ENCODE measurements around the gene HIPK4. TPM values are rescaled to one million over a fixed set of nuclear protein-coding genes. Genes with fewer than 3 reads are reported as not detected.
A peak's percentile ranks its signal among the peaks of the same experiment; 100 is the strongest.

The HIPK4 gene
- total and polyA plus RNA-seq, 9 of the 15 experiments (the other 6 are each of a cell fraction or from before 2014, with no cell fraction given): 0.06 to 0.09 TPM; not detected in 7

DNA sequence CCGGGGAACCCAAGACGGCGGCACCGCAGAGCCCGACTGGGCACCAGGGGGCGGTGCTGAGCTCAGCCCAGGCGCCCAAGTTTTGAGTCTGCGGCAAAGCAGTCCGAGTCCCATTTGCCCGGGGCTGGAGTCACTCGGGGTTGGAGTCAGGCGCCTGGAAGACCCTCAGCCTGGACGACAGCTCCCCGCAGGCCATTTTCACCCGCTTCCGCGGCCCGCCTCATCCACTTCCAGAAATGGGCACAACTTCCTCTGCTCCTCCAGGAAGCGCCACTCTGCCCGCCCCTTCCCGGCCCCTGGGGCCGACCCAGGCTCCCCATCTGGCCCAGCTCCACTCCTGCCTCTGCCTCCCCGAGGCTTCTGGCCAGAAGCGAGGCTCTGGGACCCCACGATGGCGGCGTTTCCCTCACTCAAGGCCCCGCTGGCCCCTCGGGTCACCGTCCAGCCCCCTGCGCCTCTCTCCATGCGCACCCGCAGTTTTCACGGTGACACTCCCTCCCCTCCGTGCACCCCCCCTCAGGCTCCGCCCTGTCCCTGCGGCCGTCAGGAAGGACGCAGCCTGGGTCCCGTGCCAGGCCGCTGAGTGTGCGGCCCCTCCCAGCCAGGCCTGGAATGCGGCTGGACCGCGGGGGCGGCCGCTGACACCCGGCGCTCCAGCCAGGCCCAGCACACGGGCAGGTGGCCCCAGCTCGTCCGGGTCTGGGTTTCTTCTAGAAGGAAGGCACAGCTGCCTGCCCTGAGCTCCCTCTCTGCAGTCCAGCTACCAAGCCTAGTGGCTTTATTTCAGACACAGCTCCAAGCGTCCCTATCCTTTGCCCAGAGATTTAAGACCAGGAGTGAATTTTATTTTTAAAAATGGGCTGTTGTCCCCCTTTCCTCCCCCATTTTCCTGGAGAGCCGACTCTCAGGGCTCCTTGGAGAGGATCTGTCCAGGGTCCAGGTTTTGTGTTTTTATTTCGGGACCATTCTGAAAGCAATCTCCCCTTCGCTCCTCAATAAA, 31.1 kb upstream of the HIPK4 start (continued):
- TF ChIP-seq, protein P1, sequence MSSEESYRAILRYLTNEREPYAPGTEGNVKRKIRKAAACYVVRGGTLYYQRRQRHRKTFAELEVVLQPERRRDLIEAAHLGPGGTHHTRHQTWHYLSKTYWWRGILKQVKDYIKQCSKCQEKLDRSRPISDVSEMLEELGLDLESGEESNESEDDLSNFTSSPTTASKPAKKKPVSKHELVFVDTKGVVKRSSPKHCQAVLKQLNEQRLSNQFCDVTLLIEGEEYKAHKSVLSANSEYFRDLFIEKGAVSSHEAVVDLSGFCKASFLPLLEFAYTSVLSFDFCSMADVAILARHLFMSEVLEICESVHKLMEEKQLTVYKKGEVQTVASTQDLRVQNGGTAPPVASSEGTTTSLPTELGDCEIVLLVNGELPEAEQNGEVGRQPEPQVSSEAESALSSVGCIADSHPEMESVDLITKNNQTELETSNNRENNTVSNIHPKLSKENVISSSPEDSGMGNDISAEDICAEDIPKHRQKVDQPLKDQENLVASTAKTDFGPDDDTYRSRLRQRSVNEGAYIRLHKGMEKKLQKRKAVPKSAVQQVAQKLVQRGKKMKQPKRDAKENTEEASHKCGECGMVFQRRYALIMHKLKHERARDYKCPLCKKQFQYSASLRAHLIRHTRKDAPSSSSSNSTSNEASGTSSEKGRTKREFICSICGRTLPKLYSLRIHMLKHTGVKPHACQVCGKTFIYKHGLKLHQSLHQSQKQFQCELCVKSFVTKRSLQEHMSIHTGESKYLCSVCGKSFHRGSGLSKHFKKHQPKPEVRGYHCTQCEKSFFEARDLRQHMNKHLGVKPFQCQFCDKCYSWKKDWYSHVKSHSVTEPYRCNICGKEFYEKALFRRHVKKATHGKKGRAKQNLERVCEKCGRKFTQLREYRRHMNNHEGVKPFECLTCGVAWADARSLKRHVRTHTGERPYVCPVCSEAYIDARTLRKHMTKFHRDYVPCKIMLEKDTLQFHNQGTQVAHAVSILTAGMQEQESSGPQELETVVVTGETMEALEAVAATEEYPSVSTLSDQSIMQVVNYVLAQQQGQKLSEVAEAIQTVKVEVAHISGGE (CRISPR knock-in tag; IDR thresholded peaks at IDR 0.05): peak in 1 of 3 experiments; percentile 65; a peak in 1 of 6 replicates
- TF ChIP-seq CBX8 (IDR thresholded peaks at IDR 0.05; ENCODE audit: borderline replicate concordance, extremely low read depth, low read depth, low read length, poor library complexity, severe bottlenecking) (no peak), PCBP1 (IDR thresholded peaks at IDR 0.05; ENCODE audit: low read depth, low read length, poor library complexity, severe bottlenecking) (no peak), FOXK2 (conservative IDR thresholded peaks at IDR 0.05 in 1 of 2, IDR thresholded peaks at IDR 0.05 in 1 of 2; ENCODE audit: low read depth in 2 of 2) (no peak; a peak in 1 of 4 replicates), LEF1 (IDR thresholded peaks at IDR 0.05) (peak; percentile 79; the same call in 1 of the 2 replicates), SAP30 (IDR thresholded peaks at IDR 0.05; ENCODE audit: borderline replicate concordance, insufficient read depth, low read depth, low read length, poor library complexity, severe bottlenecking) (peak; percentile 61), ELF4 (CRISPR knock-in tag; IDR thresholded peaks at IDR 0.05) (no peak), NR3C1 (CRISPR knock-in tag; IDR thresholded peaks at IDR 0.05) (no peak), RFX5 (IDR thresholded peaks at IDR 0.05; ENCODE audit: low read depth, low read length) (no peak), ZNF12 (CRISPR knock-in tag; IDR thresholded peaks at IDR 0.05) (no peak), ZNF583 (CRISPR knock-in tag; IDR thresholded peaks at IDR 0.05) (no peak), ESRRA (IDR thresholded peaks at IDR 0.05; ENCODE audit: borderline replicate concordance, low read depth) (peak; percentile 69; the same call in 1 of the 2 replicates)
- TF ChIP-seq, protein P2, sequence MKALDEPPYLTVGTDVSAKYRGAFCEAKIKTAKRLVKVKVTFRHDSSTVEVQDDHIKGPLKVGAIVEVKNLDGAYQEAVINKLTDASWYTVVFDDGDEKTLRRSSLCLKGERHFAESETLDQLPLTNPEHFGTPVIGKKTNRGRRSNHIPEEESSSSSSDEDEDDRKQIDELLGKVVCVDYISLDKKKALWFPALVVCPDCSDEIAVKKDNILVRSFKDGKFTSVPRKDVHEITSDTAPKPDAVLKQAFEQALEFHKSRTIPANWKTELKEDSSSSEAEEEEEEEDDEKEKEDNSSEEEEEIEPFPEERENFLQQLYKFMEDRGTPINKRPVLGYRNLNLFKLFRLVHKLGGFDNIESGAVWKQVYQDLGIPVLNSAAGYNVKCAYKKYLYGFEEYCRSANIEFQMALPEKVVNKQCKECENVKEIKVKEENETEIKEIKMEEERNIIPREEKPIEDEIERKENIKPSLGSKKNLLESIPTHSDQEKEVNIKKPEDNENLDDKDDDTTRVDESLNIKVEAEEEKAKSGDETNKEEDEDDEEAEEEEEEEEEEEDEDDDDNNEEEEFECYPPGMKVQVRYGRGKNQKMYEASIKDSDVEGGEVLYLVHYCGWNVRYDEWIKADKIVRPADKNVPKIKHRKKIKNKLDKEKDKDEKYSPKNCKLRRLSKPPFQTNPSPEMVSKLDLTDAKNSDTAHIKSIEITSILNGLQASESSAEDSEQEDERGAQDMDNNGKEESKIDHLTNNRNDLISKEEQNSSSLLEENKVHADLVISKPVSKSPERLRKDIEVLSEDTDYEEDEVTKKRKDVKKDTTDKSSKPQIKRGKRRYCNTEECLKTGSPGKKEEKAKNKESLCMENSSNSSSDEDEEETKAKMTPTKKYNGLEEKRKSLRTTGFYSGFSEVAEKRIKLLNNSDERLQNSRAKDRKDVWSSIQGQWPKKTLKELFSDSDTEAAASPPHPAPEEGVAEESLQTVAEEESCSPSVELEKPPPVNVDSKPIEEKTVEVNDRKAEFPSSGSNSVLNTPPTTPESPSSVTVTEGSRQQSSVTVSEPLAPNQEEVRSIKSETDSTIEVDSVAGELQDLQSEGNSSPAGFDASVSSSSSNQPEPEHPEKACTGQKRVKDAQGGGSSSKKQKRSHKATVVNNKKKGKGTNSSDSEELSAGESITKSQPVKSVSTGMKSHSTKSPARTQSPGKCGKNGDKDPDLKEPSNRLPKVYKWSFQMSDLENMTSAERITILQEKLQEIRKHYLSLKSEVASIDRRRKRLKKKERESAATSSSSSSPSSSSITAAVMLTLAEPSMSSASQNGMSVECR (CRISPR knock-in tag; IDR thresholded peaks at IDR 0.05): no peak; the same call in 1 of the 2 replicates
- TF ChIP-seq, protein P3, sequence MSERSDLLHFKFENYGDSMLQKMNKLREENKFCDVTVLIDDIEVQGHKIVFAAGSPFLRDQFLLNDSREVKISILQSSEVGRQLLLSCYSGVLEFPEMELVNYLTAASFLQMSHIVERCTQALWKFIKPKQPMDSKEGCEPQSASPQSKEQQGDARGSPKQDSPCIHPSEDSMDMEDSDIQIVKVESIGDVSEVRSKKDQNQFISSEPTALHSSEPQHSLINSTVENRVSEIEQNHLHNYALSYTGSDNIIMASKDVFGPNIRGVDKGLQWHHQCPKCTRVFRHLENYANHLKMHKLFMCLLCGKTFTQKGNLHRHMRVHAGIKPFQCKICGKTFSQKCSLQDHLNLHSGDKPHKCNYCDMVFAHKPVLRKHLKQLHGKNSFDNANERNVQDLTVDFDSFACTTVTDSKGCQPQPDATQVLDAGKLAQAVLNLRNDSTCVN (CRISPR knock-in tag; IDR thresholded peaks at IDR 0.05): peak; percentile 56; the same call in 1 of the 2 replicates
- TF ChIP-seq, protein P4, sequence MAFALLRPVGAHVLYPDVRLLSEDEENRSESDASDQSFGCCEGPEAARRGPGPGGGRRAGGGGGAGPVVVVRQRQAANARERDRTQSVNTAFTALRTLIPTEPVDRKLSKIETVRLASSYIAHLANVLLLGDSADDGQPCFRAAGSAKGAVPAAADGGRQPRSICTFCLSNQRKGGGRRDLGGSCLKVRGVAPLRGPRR (CRISPR knock-in tag; IDR thresholded peaks at IDR 0.05): no peak

Measured in K562 (cell line).